ENCODE results near the gene PGP. TPM values are rescaled to one million over a fixed set of nuclear protein-coding genes. Genes with fewer than 3 reads are reported as not detected.

PGP gene
- total and polyA plus RNA-seq, 8 donors: 9.3 to 90.4 (median 11.3) TPM

GRCh38 chr16:2177101-2177500, 37.5 kb downstream of the PGP start:
- intact Hi-C loops (cut with DNase I; ENCODE audit: low total_unique reads): no loop called here
- Histone ChIP-seq H3K4me1 (peaks cover 0 to 13% (median 5%) of the 10 kb centered on the region in 4 donors), H3K36me3 (peaks cover 57 to 62% (median 61%) of the 10 kb centered on the region in 4 donors), H3K27me3 (peaks cover 0 to 13% (median 0%) of the 10 kb centered on the region in 3 donors), H3K27ac (no peak overlapping the region), H3K9me3 (no peaks in the 10 kb centered on the region), H3K4me3 (no peak overlapping the region)
- no peak for TF ChIP-seq POLR2AphosphoS5 (IDR thresholded peaks at IDR 0.05)
- TF ChIP-seq, protein P1, sequence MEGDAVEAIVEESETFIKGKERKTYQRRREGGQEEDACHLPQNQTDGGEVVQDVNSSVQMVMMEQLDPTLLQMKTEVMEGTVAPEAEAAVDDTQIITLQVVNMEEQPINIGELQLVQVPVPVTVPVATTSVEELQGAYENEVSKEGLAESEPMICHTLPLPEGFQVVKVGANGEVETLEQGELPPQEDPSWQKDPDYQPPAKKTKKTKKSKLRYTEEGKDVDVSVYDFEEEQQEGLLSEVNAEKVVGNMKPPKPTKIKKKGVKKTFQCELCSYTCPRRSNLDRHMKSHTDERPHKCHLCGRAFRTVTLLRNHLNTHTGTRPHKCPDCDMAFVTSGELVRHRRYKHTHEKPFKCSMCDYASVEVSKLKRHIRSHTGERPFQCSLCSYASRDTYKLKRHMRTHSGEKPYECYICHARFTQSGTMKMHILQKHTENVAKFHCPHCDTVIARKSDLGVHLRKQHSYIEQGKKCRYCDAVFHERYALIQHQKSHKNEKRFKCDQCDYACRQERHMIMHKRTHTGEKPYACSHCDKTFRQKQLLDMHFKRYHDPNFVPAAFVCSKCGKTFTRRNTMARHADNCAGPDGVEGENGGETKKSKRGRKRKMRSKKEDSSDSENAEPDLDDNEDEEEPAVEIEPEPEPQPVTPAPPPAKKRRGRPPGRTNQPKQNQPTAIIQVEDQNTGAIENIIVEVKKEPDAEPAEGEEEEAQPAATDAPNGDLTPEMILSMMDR (IDR thresholded peaks at IDR 0.05): no peak
- no peak for TF ChIP-seq POLR2A (IDR thresholded peaks at IDR 0.05)
- no peak for TF ChIP-seq EP300 (IDR thresholded peaks at IDR 0.05)
- 88 to 94% (median 91%) methylated on average over 18 of the region's 18 CpGs for WGBS, 5 donors
- DNase-seq: no peak

DNA sequence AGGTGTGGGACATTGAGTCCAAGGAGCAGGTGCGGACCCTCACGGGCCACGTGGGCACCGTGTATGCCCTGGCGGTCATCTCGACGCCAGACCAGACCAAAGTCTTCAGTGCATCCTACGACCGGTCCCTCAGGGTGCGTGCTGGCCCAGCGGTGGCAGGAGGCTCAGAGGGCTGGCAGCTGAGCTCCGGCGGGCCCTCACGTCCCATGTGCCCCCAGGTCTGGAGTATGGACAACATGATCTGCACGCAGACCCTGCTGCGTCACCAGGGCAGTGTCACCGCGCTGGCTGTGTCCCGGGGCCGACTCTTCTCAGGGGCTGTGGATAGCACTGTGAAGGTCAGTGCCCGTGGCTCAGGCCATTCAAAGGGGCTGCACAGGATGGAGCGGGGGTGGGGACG, 38.6 kb downstream of the PGP start:
- no peak for DNase-seq
- no peak overlapping the region for H3K4me3 ChIP-seq
- 87 to 96% (median 95%) methylated on average over 17 to 23 of the region's 23 CpGs for WGBS, 5 donors
- no peak for TF ChIP-seq POLR2AphosphoS5 (IDR thresholded peaks at IDR 0.05)
- H3K4me1 ChIP-seq: peaks cover 0 to 13% (median 5%) of the 10 kb centered on the region in 4 donors
- peaks cover 61 to 73% (median 72%) of the 10 kb centered on the region in 4 donors for H3K36me3 ChIP-seq
- no peaks in the 10 kb centered on the region for H3K9me3 ChIP-seq
- intact Hi-C loops (cut with DNase I; ENCODE audit: low total_unique reads): no loop called here
- peaks cover 0 to 13% (median 0%) of the 10 kb centered on the region in 3 donors for H3K27me3 ChIP-seq
- no peak overlapping the region for H3K27ac ChIP-seq

- WGBS, 5 donors: 91 to 97% (median 93%) methylated on average over 5 to 10 of the region's 10 CpGs
- intact Hi-C loops (cut with DNase I; ENCODE audit: low total_unique reads): no loop called here
- H3K36me3 ChIP-seq: peaks cover 67 to 79% (median 78%) of the 10 kb centered on the region in 4 donors
- no peak overlapping the region for H3K4me3 ChIP-seq
- TF ChIP-seq, protein P1 (IDR thresholded peaks at IDR 0.05): no peak
- no peak for TF ChIP-seq POLR2A (IDR thresholded peaks at IDR 0.05)
- TF ChIP-seq POLR2AphosphoS5 (IDR thresholded peaks at IDR 0.05): no peak
- TF ChIP-seq EP300 (IDR thresholded peaks at IDR 0.05): no peak
- peaks cover 0 to 13% (median 0%) of the 10 kb centered on the region in 3 donors for H3K27me3 ChIP-seq
- no peaks in the 10 kb centered on the region for H3K9me3 ChIP-seq
- no peak overlapping the region for H3K27ac ChIP-seq
- DNase-seq: no peak
- peaks cover 0 to 13% (median 5%) of the 10 kb centered on the region in 4 donors for H3K4me1 ChIP-seq
Observed at GRCh38 chr16:2175454-2175853, 39.2 kb downstream of the PGP start.

- Histone ChIP-seq H3K36me3 (peaks cover 70 to 88% (median 87%) of the 10 kb centered on the region in 4 donors), H3K4me1 (peaks cover 0 to 13% (median 5%) of the 10 kb centered on the region in 4 donors), H3K9me3 (no peaks in the 10 kb centered on the region), H3K4me3 (no peak overlapping the region), H3K27ac (no peak overlapping the region), H3K27me3 (peaks cover 0 to 13% (median 0%) of the 10 kb centered on the region in 3 donors)
- TF ChIP-seq POLR2A (IDR thresholded peaks at IDR 0.05): no peak
- TF ChIP-seq POLR2AphosphoS5 (IDR thresholded peaks at IDR 0.05): no peak
- TF ChIP-seq EP300 (IDR thresholded peaks at IDR 0.05): no peak
- TF ChIP-seq, protein P1 (IDR thresholded peaks at IDR 0.05): no peak
- intact Hi-C loops (cut with DNase I; ENCODE audit: low total_unique reads): no loop called here
- DNase-seq: no peak
- WGBS, 5 donors: 88 to 93% (median 89%) methylated on average over 15 to 21 of the region's 21 CpGs
Observed at GRCh38 chr16:2174396-2175131, 40.1 kb downstream of the PGP start.

DNA sequence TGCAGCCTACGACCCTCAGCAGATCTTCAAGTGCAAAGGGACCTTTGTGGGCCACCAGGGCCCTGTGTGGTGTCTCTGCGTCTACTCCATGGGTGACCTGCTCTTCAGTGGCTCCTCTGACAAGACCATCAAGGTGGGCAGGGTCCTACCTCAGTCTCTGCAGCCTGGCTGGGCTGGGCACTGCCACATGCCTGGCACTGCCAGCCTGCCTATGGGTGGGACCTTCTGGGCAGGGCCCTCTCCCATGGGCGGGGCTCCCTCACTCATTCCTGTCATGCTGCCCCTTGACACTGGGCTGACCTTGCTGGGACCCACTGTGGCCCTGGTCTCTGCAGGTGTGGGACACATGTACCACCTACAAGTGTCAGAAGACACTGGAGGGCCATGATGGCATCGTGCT, 40.7 kb downstream of the PGP start:
- no peak overlapping the region for H3K4me3 ChIP-seq
- TF ChIP-seq POLR2AphosphoS5 (IDR thresholded peaks at IDR 0.05) (no peak), POLR2A (IDR thresholded peaks at IDR 0.05) (no peak), EP300 (IDR thresholded peaks at IDR 0.05) (no peak)
- TF ChIP-seq, protein P1 (IDR thresholded peaks at IDR 0.05): no peak
- no peak overlapping the region for H3K27ac ChIP-seq
- peaks cover 0 to 13% (median 5%) of the 10 kb centered on the region in 4 donors for H3K4me1 ChIP-seq
- peaks cover 70 to 94% (median 93%) of the 10 kb centered on the region in 4 donors for H3K36me3 ChIP-seq
- 63 to 97% (median 89%) methylated on average over 2 to 4 of the region's 4 CpGs for WGBS, 5 donors
- intact Hi-C loops (cut with DNase I; ENCODE audit: low total_unique reads): no loop called here
- peaks cover 0 to 8% (median 0%) of the 10 kb centered on the region in 3 donors for H3K27me3 ChIP-seq
- H3K9me3 ChIP-seq: no peaks in the 10 kb centered on the region
- DNase-seq: no peak
